SU-DHL-6 (cell line): Measurements from ENCODE around the gene HLF.

Experiments
- EZH2phosphoT487 ChIP-seq: fragments of 200-600 bp; sonication (generic), shearing (Covaris generic); conservative IDR thresholded peaks from 2 replicates; pipeline ENCODE4 v1.6.1; 2018; ENCODE audit warnings: mild to moderate bottlenecking, antibody characterized with exemption, low read length, moderate library complexity, mixed read lengths
- TF ChIP-seq, protein P1 (sequence below): fragments of 200-600 bp; sonication (generic); IDR thresholded peaks from one replicate; pipeline ENCODE4 v1.5.1; 2017; ENCODE audit warnings: antibody characterized with exemption, mild to moderate bottlenecking, low read length, moderate library complexity; ENCODE audit not compliant: insufficient read depth, poor library complexity, severe bottlenecking

- TF ChIP-seq, protein P1, sequence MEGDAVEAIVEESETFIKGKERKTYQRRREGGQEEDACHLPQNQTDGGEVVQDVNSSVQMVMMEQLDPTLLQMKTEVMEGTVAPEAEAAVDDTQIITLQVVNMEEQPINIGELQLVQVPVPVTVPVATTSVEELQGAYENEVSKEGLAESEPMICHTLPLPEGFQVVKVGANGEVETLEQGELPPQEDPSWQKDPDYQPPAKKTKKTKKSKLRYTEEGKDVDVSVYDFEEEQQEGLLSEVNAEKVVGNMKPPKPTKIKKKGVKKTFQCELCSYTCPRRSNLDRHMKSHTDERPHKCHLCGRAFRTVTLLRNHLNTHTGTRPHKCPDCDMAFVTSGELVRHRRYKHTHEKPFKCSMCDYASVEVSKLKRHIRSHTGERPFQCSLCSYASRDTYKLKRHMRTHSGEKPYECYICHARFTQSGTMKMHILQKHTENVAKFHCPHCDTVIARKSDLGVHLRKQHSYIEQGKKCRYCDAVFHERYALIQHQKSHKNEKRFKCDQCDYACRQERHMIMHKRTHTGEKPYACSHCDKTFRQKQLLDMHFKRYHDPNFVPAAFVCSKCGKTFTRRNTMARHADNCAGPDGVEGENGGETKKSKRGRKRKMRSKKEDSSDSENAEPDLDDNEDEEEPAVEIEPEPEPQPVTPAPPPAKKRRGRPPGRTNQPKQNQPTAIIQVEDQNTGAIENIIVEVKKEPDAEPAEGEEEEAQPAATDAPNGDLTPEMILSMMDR = no peak
- TF ChIP-seq EZH2phosphoT487 = no peak
These were observed 54.1 kb downstream of the HLF start for GRCh38 chr17:55318715-55319487.
